Measurements from ENCODE around the gene TMCO4.

GRCh38 chr1:19804831-19805251, 5.1 kb upstream of the TMCO4 start:
- TF ChIP-seq SIN3A (IDR thresholded peaks at IDR 0.05; ENCODE audit: borderline replicate concordance, insufficient read depth, low read length) (no peak), POLR2AphosphoS5 (IDR thresholded peaks at IDR 0.05; ENCODE audit: low read depth, low read length) (no peak)
- TF ChIP-seq, protein P1, sequence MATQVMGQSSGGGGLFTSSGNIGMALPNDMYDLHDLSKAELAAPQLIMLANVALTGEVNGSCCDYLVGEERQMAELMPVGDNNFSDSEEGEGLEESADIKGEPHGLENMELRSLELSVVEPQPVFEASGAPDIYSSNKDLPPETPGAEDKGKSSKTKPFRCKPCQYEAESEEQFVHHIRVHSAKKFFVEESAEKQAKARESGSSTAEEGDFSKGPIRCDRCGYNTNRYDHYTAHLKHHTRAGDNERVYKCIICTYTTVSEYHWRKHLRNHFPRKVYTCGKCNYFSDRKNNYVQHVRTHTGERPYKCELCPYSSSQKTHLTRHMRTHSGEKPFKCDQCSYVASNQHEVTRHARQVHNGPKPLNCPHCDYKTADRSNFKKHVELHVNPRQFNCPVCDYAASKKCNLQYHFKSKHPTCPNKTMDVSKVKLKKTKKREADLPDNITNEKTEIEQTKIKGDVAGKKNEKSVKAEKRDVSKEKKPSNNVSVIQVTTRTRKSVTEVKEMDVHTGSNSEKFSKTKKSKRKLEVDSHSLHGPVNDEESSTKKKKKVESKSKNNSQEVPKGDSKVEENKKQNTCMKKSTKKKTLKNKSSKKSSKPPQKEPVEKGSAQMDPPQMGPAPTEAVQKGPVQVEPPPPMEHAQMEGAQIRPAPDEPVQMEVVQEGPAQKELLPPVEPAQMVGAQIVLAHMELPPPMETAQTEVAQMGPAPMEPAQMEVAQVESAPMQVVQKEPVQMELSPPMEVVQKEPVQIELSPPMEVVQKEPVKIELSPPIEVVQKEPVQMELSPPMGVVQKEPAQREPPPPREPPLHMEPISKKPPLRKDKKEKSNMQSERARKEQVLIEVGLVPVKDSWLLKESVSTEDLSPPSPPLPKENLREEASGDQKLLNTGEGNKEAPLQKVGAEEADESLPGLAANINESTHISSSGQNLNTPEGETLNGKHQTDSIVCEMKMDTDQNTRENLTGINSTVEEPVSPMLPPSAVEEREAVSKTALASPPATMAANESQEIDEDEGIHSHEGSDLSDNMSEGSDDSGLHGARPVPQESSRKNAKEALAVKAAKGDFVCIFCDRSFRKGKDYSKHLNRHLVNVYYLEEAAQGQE (IDR thresholded peaks at IDR 0.05; ENCODE audit: insufficient read depth in 1 of 2, low read depth in 2 of 2, low read length in 2 of 2): no peak

All from PFSK-1 (cell line).